ENCODE results near the gene NUDT13. TPM values are rescaled to one million over a fixed set of nuclear protein-coding genes. Genes with fewer than 3 reads are reported as not detected.

The NUDT13 gene
- total and polyA plus RNA-seq, 9 of the 15 experiments (the other 6 are each of a cell fraction or from before 2014, with no cell fraction given), result 4.7 to 11.1 (median 5.6) TPM

DNA sequence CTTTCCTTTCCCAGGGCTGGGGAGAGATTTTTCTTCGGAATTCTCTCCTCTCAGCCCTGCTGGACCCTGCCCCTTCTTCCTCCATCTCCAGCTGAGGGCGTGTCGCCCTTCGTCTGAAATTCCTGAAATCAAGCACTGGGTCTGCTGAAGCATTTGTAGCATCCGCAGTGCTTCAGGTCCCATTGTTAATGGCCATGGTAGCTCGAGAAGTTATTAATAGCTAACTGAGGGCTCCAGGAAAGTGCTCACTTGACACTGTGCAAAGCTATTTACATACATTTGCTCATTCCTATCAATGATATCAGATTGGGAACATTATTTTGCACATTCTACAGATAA lies 58.2 kb downstream of the NUDT13 start (continued):
- TF ChIP-seq, protein P1, sequence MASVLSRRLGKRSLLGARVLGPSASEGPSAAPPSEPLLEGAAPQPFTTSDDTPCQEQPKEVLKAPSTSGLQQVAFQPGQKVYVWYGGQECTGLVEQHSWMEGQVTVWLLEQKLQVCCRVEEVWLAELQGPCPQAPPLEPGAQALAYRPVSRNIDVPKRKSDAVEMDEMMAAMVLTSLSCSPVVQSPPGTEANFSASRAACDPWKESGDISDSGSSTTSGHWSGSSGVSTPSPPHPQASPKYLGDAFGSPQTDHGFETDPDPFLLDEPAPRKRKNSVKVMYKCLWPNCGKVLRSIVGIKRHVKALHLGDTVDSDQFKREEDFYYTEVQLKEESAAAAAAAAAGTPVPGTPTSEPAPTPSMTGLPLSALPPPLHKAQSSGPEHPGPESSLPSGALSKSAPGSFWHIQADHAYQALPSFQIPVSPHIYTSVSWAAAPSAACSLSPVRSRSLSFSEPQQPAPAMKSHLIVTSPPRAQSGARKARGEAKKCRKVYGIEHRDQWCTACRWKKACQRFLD (CRISPR knock-in tag; IDR thresholded peaks at IDR 0.05), result peak; percentile 39; the same call in 1 of the 2 replicates
- TF ChIP-seq SMC3 (conservative IDR thresholded peaks at IDR 0.05; ENCODE audit: insufficient read depth, low read depth, low read length) (no peak), BRD9 (IDR thresholded peaks at IDR 0.05; ENCODE audit: low read depth, partially characterized antibody) (peak; percentile 28), RFX7 (CRISPR knock-in tag; IDR thresholded peaks at IDR 0.05) (peak; percentile 26; the same call in 1 of the 2 replicates)
- TF ChIP-seq, protein P2, sequence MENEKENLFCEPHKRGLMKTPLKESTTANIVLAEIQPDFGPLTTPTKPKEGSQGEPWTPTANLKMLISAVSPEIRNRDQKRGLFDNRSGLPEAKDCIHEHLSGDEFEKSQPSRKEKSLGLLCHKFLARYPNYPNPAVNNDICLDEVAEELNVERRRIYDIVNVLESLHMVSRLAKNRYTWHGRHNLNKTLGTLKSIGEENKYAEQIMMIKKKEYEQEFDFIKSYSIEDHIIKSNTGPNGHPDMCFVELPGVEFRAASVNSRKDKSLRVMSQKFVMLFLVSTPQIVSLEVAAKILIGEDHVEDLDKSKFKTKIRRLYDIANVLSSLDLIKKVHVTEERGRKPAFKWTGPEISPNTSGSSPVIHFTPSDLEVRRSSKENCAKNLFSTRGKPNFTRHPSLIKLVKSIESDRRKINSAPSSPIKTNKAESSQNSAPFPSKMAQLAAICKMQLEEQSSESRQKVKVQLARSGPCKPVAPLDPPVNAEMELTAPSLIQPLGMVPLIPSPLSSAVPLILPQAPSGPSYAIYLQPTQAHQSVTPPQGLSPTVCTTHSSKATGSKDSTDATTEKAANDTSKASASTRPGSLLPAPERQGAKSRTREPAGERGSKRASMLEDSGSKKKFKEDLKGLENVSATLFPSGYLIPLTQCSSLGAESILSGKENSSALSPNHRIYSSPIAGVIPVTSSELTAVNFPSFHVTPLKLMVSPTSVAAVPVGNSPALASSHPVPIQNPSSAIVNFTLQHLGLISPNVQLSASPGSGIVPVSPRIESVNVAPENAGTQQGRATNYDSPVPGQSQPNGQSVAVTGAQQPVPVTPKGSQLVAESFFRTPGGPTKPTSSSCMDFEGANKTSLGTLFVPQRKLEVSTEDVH (IDR thresholded peaks at IDR 0.05; ENCODE audit: low read depth, partially characterized antibody), result no peak
- TF ChIP-seq, protein P3, sequence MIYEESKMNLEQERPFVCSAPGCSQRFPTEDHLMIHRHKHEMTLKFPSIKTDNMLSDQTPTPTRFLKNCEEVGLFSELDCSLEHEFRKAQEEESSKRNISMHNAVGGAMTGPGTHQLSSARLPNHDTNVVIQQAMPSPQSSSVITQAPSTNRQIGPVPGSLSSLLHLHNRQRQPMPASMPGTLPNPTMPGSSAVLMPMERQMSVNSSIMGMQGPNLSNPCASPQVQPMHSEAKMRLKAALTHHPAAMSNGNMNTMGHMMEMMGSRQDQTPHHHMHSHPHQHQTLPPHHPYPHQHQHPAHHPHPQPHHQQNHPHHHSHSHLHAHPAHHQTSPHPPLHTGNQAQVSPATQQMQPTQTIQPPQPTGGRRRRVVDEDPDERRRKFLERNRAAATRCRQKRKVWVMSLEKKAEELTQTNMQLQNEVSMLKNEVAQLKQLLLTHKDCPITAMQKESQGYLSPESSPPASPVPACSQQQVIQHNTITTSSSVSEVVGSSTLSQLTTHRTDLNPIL (CRISPR knock-in tag; IDR thresholded peaks at IDR 0.05), result no peak

All from K562 (cell line).